Stimulated activated naive CD4-positive, alpha-beta T cell treated with Interleukin-2 at 50 U/mL for 16 hours (primary cell): ENCODE results near the gene CRYBB1.
A peak's percentile ranks its signal among the peaks of the same experiment; 100 is the strongest.

ENCODE experiments used
- DNase-seq: peaks from one replicate; lab custom pipeline; 2025; lab: John Stamatoyannopoulos, UW

The CRYBB1 gene

DNA sequence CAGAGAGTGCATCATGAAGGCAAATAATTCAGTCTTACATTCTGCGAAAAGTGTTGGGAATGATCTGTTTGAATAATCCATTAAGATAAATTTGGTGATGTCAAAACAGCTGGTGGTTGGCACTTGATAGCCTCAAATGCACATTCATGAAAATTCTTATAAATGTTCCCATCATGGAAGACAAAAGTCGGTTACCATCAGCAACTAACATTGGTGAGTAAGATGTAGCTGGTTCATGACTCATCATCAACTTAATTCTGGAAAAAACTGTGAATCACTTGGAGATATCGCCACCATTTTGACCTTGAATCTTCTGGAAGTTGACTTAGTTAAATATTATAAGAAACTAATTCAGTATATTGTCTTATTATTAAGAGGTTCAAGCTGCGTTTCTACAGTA lies 11.2 kb downstream of the CRYBB1 start:
- DNase-seq, result no peak

DNA sequence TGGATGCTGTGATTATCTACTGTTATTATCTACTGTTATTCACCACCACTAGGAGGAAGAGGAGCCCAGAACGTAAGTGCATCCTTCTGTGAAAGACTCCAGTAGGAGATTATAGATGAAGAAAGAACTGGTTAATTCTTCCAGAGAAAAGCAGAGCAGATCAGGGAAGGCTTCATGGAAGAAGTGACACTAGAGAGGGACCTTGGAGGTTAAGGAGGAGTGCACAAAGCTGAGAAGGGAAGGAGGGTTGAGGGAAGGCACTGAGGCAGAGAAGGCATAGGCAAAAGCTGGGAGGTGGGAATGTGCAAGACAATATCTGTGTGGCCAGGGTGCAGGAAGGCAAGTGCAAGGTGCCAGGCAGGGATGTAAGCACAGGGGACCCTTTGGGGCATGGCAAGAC lies 13.5 kb downstream of the CRYBB1 start:
- DNase-seq, result no peak

DNA sequence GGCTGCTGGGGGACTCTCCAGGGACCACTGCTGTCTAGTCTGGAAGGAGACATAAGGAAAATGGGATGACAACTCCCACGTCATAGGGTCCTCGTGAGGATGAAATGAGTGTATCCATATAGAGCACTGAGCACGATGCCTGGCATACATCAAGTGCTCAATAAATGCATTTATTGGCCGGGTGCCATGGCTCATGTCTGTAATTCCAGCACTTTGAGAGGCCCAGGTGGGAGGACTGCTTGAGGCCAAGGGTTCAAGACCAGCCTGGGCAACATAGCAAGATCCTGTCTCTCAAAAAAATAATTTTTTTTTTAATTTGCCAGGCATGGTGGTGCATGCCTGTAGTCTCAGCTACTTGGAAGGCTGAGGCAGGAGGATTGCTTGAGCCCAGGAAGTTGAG lies 15.7 kb downstream of the CRYBB1 start:
- no peak for DNase-seq

DNA sequence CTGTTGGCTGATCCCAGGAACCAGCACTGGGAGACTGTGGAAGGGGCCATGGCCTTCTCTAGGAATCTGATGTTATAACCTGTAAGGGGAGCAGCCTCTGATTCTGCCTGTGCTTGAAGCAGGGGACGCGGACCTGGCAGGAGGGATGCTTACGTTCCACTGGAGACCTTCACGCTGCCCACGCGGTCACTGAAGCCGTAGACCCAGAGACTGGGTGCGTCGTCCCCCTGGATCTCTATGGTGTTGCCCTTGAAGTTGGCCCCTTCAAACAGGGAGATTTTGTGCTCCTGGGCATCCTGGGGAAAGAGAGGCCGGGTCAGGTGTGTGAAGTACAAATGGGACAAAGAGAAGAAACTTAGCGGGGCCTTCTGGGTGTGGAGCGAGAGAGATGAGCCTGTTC lies 16.1 kb downstream of the CRYBB1 start:
- no peak for DNase-seq

DNA sequence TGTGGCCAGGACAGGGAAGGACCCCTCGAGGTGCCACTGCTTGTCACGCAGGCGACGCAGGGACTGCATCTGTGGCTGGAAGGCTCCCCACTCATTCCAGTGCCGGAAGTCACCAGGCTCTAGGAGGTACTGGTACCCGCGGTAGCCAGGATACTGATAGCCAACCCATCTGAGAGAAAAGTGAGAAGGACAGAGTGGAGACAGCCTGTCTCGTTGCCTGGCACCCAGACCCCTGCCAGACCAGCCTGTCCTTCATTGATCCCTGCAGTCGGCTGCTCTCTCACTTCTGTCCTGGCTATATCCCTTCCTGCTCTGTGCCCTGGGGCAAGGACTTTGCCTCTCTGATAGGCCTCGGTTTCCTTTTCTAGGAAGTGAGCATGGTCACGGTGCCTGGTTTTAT lies 18.3 kb downstream of the CRYBB1 start:
- DNase-seq, result no peak

DNA sequence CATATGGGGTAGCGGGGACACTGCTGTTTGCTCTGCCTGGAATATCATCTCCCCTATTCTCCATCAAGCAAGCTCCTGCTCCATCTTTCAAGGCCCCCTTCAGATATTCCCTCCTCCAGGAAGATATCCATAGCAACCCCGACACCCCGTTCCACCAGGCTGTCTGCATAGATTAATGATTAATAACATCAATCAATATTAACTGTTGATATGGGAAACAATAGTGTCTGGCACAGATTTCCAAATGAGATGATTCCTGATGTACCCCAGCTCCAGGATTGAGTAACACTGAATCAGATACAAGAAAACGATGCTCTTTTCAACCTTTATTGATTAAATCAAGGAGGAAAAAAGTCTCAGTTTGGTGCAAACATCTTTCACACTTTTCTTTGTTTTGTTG lies 20.3 kb downstream of the CRYBB1 start:
- no peak for DNase-seq

DNA sequence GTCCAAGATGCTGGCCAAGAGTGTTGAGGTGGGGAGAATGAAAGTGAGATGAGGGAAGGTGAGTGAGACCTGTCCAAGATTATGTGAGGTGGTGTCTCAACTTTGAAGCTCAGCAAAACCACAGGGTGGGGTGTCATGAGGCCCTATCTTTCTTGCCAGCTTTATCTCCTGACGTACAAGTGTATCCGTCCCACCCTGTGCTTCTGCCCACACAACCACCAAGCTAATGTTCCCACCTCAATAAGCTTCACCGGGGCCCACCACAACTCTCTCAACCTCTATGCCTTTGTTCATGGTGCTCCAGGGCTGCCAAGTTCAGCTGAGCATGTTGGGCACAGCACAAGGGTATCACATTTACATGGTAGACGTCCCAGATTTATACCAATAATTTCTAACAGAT lies 20.8 kb downstream of the CRYBB1 start:
- no peak for DNase-seq

DNA sequence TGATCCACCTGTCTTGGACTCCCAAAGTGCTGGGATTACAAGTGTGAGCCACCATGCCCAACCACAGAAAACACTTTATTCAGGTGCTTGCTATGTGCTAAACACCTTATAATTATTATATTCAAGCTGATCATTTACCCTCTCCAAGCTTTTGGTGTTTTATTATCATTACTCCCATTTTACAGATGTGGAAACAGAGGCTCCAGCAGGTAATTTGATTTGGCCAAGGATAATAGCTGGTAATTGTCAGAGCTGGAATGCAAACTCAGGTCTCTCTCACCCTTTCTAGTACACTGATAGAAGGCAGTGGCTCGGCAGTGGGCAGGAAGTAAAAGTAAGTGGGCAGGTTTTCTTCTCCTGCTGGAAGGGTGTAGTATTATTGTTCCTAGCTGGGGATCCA lies 24.1 kb downstream of the CRYBB1 start:
- no peak for DNase-seq

DNA sequence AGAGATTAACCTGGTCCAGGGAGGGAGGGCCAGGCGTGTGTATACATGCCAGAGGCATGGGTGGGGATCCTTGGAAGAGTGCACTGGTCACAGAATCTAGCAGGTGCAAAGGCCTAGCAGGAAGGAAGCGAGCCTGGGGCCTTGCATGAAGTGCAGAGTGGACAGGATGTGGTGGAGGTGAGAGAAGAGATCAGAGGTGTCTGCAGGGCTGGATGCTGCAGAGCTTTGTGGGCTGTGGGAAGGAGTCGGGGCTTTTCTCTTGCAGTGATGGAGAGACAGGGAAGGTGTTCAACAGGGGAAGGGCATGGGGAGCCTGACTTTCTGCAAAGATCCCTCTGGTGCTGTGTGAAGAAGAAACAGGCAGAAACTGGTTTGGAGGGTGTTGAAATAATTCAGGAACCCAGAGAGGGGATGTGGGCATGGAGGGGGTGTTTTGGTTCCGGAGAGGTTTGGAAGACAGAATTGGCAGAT lies 25.4 kb downstream of the CRYBB1 start:
- DNase-seq, result peak; percentile 15

DNA sequence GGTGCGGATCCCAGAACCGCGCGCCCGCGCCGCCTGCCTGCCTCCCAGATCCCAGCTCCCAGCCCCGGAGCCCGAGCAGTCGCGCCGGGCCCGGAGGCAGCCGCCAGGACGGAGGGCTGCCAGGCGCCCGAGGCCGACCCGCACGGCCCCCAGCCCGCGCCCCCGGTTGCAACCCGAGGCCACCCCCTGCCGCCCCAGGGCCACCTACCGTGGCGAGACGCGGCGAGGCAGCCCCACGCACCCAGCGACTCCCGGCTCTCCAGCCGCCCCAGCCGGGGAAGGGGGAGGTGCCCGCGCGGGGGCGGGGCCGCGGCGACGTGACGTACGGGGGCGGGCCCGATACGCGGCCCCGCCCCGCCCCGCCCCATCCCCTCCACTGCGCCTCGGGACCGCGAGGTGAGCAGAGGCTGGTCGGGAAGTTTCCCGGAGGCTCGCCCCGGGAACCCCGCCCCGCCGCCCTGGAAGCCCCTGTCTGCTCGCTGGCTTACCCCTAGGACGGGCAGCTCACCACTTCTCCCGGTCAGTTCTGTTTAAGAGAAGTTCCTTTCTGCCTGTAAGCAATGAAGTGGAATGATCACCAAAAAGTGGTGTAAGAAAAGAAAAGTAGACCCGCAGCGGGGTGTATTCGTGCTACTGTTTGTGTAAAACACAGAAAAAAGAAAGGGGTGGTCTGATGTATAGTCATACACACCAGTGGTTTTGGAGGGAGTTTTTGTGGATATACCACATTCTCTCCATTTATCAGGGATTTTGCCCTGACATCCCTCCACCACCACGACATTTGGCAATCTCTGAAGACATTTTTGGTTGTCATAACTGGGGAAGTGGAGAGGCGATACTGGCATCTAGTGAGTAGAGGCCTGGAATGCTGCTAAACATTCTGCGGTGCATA lies 27.7 kb downstream of the CRYBB1 start, which contains the start of gene TPST2:
TPST2 (minus strand) TSS at position 288 of the 892 bp plus-strand sequence. CDS start 48,502 bp downstream, outside the sequence.
- DNase-seq, result peak; percentile 65

DNA sequence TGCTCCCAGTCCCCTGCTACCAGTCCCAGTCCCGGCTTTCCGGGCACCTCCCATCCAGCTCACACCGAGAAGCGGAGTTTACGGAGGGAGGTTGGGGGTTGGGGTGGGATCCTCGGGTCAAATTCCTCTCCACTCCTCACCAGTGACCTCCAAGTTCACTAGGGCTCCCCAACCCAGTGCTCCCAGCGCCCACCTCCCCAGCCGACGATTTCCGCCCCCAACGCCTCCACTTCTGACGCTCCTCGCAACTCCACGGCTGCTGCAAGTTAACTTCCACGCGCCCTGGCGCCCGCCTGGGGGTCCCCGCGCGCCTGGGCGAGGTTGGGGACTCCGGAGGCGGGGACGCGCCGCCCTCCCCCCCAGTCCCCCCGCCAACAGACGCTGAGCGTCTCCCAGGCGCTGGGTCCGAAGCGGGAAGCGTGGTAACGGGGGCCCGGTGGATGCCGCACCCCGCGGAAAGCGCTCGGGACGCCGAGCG lies 28.4 kb downstream of the CRYBB1 start:
- DNase-seq, result peak; percentile 24

DNA sequence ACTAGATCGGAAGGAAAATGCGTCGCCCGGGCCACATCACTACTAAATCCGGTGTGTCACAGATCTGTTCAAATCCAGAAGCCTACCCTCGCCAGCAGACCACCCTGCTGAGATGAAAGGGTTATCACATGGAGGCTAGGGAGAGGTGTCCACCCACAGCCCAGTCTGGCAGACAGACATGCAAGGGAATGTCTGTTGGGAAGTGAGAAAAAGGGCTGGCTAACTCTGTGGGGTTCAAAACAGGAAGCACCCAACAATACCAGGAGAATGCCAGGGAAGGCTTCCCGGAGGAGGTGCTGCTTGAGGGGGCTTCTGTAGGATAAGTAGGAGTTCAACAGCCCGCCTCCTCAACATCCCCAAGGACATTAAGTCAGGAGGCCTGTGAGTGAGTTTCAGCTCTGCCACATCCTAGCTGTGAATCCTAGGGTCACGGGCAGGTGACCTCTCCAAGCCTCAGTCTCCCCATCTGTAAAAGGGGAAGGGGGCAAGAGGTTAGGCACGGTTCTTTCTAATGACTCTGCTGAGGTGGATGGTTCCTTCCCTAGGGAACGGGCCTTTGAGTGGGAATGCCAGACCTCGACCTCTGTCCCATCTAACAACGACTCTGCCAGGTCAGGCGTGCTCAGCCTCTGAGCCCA lies 29.0 kb downstream of the CRYBB1 start:
- DNase-seq, result no peak

DNA sequence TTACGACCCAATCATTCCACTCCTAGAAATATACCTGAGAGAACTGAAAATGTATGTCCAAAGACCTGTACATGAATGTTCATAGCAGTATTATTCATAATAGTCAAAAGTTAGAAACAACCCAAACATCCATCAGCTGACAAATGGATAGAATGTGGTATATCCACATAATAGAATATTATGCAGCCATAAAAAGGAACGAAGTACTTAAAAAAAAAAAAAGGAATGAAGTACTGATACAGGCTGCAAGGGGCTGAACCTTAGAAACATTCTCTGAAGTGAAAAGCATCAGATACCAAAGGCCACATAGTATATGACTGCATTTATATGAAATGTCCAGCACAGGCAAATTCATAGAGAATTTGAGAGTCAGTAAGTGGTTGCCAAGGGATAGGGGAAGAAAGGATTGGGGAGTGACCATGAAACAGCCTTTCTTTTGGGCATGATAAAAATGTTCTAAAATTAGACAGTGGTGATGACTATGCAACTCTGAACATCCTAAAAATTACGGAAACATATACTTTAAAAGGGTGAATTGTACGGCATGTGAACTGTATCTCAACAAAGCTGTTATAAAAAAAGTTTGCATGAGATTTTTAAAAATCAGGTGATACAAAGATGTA lies 29.7 kb downstream of the CRYBB1 start:
- DNase-seq, result no peak

DNA sequence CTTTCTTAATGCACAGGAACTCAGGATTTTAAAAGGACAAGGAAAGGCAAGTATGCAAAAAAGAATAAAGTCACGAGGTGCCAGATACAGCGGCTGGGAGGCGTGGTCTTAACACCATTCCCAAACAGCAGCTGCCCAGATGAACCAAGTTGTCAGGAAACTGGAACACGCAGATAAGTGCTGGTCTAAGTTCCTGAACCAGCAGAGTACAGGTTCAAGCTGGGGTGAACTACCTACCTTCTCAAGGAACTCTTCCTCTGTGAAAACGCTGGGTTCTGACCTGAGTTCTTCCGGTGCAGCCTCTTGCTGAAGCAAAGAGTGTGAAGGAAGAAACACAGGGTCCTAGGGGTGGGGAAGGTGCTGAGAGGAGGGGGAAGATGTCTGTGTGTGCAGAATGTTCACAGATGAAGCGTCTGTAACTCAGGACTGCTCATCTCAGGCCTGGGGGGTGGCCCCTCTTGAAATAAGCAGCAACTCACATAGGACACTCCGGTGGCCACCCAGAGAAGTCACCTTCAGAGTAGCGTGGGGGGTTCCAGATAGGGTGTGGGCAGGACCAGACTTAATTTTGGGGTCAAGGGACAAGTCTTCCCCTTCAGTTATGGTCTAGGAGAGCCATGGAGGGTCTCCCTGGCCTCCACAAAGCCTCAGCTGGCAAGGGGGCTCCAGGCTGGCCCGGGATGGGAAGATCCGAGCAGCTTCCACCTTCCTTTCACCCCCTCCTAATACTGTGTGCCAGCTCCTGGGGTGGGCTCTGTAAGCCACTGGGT lies 31.1 kb downstream of the CRYBB1 start:
- DNase-seq, result no peak

DNA sequence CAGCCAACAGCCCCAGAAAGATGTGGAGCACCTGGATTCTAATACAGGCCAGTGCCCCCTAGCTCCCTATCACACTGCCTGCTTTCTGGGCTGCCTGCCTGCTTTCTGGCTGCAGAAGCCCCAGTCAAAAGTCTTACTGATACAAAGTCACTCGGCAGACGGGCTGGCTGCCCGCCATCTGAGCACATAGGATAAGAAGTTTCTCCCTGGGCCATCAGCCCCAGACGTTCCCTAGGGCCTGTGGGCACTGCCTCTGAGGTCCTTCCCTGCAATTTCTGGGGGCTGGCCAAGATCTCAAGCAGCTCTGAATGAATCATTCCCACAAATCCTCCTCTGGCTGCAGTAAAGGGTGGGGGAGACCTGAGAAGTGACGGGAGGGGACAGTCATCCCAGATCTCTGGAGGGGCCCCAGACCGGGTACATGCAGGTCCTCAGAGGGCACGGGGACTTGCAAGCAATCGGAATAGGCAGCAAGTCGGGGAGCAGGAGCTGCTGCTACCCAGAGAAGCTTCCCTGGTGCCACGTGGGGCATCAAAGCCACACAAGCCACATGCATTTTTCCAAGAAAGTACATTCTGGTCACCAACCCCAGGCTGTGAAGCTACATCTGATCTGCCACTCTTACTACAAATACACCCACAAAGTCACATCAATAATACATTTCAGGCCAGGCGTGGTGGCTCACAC lies 32.6 kb downstream of the CRYBB1 start:
- no peak for DNase-seq

DNA sequence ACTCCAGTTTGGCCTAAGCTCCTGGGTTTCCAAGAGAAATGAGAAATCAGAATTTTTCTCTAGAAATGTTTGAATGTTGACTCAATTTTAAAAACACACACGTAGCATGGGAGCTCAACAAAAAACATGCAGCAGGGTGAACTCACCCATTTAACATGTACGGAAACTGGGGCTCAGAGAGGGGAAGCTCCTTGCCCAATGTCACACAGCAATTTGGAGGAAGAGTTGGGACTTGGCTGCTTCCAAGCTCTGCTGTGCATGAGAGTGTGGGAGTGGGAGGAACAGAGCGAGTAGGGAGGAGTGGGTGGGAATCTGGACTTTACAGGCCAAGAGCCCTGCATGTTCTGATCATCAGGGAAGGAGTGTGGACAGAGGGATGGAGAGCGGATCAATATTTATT lies 33.8 kb downstream of the CRYBB1 start:
- no peak for DNase-seq

DNA sequence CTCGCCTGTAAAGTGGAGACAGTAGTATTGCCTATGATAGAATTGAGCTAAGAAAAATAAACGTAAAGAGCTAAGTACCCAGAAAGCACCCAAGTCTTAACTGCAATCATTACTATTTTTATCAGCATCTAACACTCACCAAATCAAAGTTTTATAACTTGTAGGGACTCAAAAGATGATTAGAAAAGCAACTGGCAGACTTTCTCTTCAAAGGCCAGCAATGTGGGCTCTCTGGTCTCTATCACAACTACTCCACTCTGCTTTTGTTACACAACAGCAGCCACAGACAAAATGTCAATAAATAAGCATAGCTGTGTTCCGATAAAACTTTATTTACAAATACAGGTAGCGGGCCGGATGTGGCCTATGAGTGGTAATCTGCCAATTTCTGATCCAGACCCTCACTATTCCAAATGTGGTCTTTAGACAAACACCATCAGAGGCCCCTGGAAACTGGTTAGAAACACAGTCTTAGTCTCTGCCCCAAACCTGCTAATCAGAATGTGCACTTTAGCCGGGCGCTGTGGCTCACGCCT lies 36.1 kb downstream of the CRYBB1 start:
- DNase-seq, result no peak

DNA sequence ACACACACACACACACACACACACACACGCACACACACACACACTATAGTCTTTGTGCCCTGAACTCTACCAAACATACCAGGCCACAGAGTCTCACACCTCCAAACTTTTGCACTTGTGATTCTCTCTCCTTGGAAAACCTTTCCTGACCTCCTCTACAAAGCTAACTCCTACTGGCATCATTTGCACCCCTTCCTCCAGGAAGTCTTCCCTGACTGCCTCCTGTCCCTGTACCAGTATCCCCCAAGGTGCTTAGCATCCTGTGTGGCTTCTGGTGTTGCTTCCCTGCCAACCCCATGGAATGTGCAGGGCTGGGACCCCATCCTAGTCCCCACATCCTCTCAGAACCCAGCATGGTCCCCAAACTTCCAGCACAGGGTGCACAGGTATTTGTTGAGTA lies 36.8 kb downstream of the CRYBB1 start:
- no peak for DNase-seq

DNA sequence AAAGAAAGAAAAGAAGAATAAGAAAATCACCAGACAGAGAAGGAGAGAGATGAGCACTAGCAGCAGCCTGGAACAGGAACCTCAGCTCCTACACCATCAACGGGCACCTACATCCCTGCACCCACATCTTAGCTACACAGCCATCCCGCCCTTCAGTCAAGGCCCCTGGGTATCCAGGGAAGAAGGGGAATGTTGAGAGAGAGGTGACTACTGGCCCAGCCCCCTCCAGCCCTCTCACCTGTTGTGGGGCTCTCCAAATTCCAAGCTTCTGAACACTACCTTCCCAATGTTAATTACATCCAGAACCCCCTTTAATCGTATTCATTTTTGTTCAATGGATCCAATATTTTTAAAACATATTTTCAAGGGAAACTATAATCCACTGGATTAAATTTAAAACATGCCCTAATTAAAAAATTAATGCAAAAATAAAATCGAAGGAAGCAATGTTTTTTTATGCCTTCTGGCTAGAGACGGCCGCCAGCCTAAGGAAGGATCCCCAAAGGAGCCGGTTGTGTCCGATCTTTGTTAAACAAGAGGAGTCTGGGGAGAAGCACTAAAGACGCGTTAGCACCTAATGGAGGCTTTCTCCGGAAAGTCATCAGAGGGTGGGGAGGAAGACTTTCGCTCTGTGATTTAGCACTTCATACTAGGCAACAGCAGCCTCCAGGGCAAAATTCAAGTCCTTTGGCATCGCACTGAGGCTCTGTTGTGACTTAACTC lies 37.4 kb downstream of the CRYBB1 start:
- DNase-seq, result no peak

DNA sequence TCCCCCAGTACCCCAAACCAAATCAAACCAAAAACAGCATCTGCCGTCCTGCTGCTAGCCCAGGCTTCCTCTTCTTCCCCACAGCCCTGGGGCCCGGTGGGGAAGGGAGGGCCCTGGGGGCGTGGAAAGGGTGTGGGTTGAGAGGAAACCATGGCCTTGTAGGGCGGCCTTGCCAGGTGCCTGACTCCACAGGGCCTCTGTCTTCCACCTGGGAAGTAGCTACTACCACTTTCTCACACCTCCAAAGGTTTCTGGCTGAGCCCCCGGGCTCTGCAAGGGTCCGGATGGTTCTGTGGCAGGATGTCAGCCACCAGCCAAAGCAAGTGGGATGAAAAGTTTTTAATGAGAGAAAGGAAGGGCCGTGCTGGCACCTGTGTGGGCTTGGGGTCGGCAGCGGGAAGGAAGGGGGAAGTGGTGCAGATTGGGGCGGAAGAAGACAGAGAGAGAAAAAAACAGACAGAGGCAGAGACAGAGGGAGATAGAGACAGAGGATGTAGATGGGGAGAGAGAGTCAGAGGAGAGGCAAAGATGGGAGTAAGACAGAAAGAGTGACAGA lies 38.4 kb downstream of the CRYBB1 start:
- DNase-seq, result peak; percentile 44
